HG02610 (cell line): Measurements from ENCODE around the gene GRIN3B.

ENCODE experiments used
- ATAC-seq: cut with Tn5 transposase; IDR thresholded peaks from one replicate; pipeline ENCODE4 v1.9.1; 2021; ENCODE audit warnings: mild to moderate bottlenecking, moderate library complexity; ENCODE audit not compliant: unreplicated experiment

Gene GRIN3B

GRCh38 chr19:1055886-1056620, 55.8 kb downstream of the GRIN3B start:
- ATAC-seq, result no peak

- no peak for ATAC-seq
Observed at GRCh38 chr19:1057176-1057855, 57.1 kb downstream of the GRIN3B start.

- ATAC-seq, result no peak
Observed at GRCh38 chr19:1058112-1058511, 57.9 kb downstream of the GRIN3B start.
